Measurements from ENCODE around the gene BARHL1. TPM values are rescaled to one million over a fixed set of nuclear protein-coding genes. Genes with fewer than 3 reads are reported as not detected.

BARHL1 gene
- total RNA-seq, 1 experiment from 2014 or later, result not detected

DNA sequence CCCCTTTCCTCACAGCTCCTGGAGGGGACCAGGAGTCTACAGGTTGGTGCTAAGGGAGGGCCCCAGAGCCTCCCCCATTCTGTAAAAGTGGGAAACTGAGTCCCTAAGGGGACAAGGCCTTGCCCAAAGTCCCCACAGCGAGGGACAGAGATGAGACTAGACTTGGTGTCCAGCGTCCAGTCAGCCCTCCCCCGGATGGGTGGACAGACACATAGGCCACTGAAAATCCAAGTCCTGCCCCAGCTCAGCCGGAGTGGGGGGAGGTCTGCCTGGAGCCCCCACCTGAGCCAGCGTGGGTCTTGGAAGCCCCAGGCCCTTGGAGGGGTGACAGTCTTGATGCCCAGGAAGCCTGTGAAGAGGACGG is 5.2 kb downstream of the BARHL1 start:
- Histone ChIP-seq H2BK20ac (ENCODE audit: low read depth, low read length, poor library complexity, severe bottlenecking) (no peak overlapping the region), H3K23me2 (ENCODE audit: insufficient read length, low read depth, low read length, poor library complexity, severe bottlenecking) (peaks cover 23% of the 10 kb centered on the region), H3K79me1 (ENCODE audit: insufficient read depth, low read depth, low read length, poor library complexity, severe bottlenecking) (no peaks in the 10 kb centered on the region), H3K18ac (ENCODE audit: insufficient read length, low read depth, low read length) (no peak overlapping the region), H4K5ac (ENCODE audit: insufficient read length, low read depth, low read length) (no peak overlapping the region), H3K27me3 (ENCODE audit: insufficient read depth, low read length) (peaks cover 95% of the 10 kb centered on the region), H3K4me1 (ENCODE audit: insufficient read depth, low read length) (peaks cover 7% of the 10 kb centered on the region; the same call in 1 of the 2 replicates), H3K79me2 (ENCODE audit: insufficient read depth, low read length) (no peaks in the 10 kb centered on the region), H2BK12ac (ENCODE audit: insufficient read length, low read depth, low read length) (no peak overlapping the region), H3K56ac (ENCODE audit: insufficient read length, low read depth, low read length) (no peak overlapping the region), H2BK5ac (ENCODE audit: insufficient read length, low read length) (no peak overlapping the region), H3K4me2 (ENCODE audit: insufficient read depth, insufficient read length, low read length) (no peak overlapping the region), H2BK120ac (ENCODE audit: low read depth, low read length, poor library complexity, severe bottlenecking) (no peak overlapping the region), H3T11ph (ENCODE audit: low read length) (no peak overlapping the region), H4K91ac (ENCODE audit: insufficient read length, low read depth, low read length) (no peak overlapping the region), H2BK15ac (ENCODE audit: low read depth, low read length) (no peak overlapping the region), H3K4ac (ENCODE audit: low read depth, low read length) (no peak overlapping the region), H3K9ac (ENCODE audit: extremely low read depth, insufficient read length, low read length) (no peak overlapping the region), H3K14ac (ENCODE audit: insufficient read depth, low read length) (no peak overlapping the region), H2AK5ac (ENCODE audit: insufficient read length, low read length) (no peak overlapping the region), H3K23ac (ENCODE audit: insufficient read length, low read depth, low read length) (no peak overlapping the region), H4K8ac (replicated peaks; ENCODE audit: insufficient read length, low read depth, low read length) (no peak overlapping the region), H3K9me3 (ENCODE audit: control insufficient read depth, low read depth, low read length) (no peaks in the 10 kb centered on the region), H3K27ac (ENCODE audit: insufficient read length, low read depth, low read length) (no peak overlapping the region), H2AFZ (ENCODE audit: low read length) (no peak overlapping the region), H4K20me1 (ENCODE audit: control insufficient read depth, insufficient read depth, insufficient read length) (no peaks in the 10 kb centered on the region)
- whole genome bisulfite sequencing (ENCODE audit: extremely low coverage, insufficient read length, low lambda C conversion rate), result no CpG with 5 or more reads among the region's 6 CpGs
- Mint-ChIP-seq H3K27me3 (ENCODE audit: low read depth) (peaks cover 95% of the 10 kb centered on the region), H3K4me1 (peaks cover 37 to 64% of the 10 kb centered on the region in 2 experiments), H3K36me3 (ENCODE audit: insufficient read depth in 1 of 3, low read depth in 3 of 3) (no peaks in the 10 kb centered on the region), H3K27ac (no peak overlapping the region), H3K4me3 (no peak overlapping the region), H3K9me3 (peaks cover 3 to 7% of the 10 kb centered on the region in 2 experiments; a peak in 2 of 5 replicates)
- TF ChIP-seq, protein P1, sequence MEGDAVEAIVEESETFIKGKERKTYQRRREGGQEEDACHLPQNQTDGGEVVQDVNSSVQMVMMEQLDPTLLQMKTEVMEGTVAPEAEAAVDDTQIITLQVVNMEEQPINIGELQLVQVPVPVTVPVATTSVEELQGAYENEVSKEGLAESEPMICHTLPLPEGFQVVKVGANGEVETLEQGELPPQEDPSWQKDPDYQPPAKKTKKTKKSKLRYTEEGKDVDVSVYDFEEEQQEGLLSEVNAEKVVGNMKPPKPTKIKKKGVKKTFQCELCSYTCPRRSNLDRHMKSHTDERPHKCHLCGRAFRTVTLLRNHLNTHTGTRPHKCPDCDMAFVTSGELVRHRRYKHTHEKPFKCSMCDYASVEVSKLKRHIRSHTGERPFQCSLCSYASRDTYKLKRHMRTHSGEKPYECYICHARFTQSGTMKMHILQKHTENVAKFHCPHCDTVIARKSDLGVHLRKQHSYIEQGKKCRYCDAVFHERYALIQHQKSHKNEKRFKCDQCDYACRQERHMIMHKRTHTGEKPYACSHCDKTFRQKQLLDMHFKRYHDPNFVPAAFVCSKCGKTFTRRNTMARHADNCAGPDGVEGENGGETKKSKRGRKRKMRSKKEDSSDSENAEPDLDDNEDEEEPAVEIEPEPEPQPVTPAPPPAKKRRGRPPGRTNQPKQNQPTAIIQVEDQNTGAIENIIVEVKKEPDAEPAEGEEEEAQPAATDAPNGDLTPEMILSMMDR (conservative IDR thresholded peaks at IDR 0.05), result no peak
- DNase-seq, result no peak
